Superior temporal gyrus (tissue), 1 donor: ENCODE results near the gene TTLL7.
A peak's percentile ranks its signal among the peaks of the same experiment; 100 is the strongest.
"Not testable (repeated sequence)": the region's sequence is repeated elsewhere in the genome, so short reads cannot be mapped to it uniquely, and the experiment has no call there.

Source experiments
- DNase-seq: peaks from one replicate; pipeline ENCODE4 v3.0.0-alpha.2; 2016; ENCODE audit errors: extremely low spot score

The TTLL7 gene

GRCh38 chr1:83996621-83997020, 2.3 kb downstream of the TTLL7 start:
- no peak for DNase-seq

GRCh38 chr1:83996191-83996590, 2.7 kb downstream of the TTLL7 start:
- DNase-seq: peak; percentile 61

- no peak for DNase-seq
These were observed 3.3 kb downstream of the TTLL7 start for GRCh38 chr1:83995649-83996048.

- no peak for DNase-seq
These were observed 4.8 kb downstream of the TTLL7 start for GRCh38 chr1:83994111-83994510.

- no peak for DNase-seq
These were observed 8.2 kb downstream of the TTLL7 start for GRCh38 chr1:83990734-83991133.

- no peak for DNase-seq
These were observed 13.9 kb downstream of the TTLL7 start for GRCh38 chr1:83985048-83985447.

GRCh38 chr1:83983918-83984317, 15.0 kb downstream of the TTLL7 start:
- not testable (repeated sequence) for DNase-seq

GRCh38 chr1:83978056-83978455, 20.9 kb downstream of the TTLL7 start:
- no peak for DNase-seq

GRCh38 chr1:83976920-83977319, 22.0 kb downstream of the TTLL7 start:
- DNase-seq: no peak

GRCh38 chr1:83970802-83971201, 28.1 kb downstream of the TTLL7 start:
- no peak for DNase-seq

- DNase-seq: peak; percentile 48
These were observed 28.8 kb downstream of the TTLL7 start for GRCh38 chr1:83970114-83970513.

GRCh38 chr1:83967336-83967735, 31.6 kb downstream of the TTLL7 start:
- DNase-seq: no peak

GRCh38 chr1:83964153-83964552, 34.8 kb downstream of the TTLL7 start:
- peak; percentile 71 for DNase-seq

GRCh38 chr1:83961571-83962295, 37.2 kb downstream of the TTLL7 start:
- peak; percentile 90 for DNase-seq

GRCh38 chr1:83960669-83961277, 38.2 kb downstream of the TTLL7 start:
- peak; percentile 91 for DNase-seq

GRCh38 chr1:83959824-83960498, 39.0 kb downstream of the TTLL7 start:
- DNase-seq: peak; percentile 78

GRCh38 chr1:83958704-83959103, 40.2 kb downstream of the TTLL7 start:
- no peak for DNase-seq

GRCh38 chr1:83954166-83954823, 44.6 kb downstream of the TTLL7 start:
- DNase-seq: no peak

GRCh38 chr1:83950106-83950661, 48.7 kb downstream of the TTLL7 start:
- no peak for DNase-seq

GRCh38 chr1:83942914-83943313, 56.0 kb downstream of the TTLL7 start:
- no peak for DNase-seq

GRCh38 chr1:83934550-83934949, 64.4 kb downstream of the TTLL7 start:
- DNase-seq: no peak

- no peak for DNase-seq
These were observed 66.2 kb downstream of the TTLL7 start for GRCh38 chr1:83932693-83933092.
